H1 (cell line): ENCODE results near the gene UBE3A. TPM values are rescaled to one million over a fixed set of nuclear protein-coding genes. Genes with fewer than 3 reads are reported as not detected.

Experiments used
- SAP30 ChIP-seq: fragments of 300-600 bp; sonication (generic); IDR thresholded peaks from 2 replicates; pipeline ENCODE4 v1.7.1; 2012; ENCODE audit warnings: low read length, moderate library complexity, mild to moderate bottlenecking, inconsistent platforms; ENCODE audit not compliant: insufficient read depth, insufficient replicate concordance
- polyA plus RNA-seq, 7 experiments: library from polyadenylated mRNA; depleted of rRNA in 3 of 7; stranded (reverse) in 5 of 7; unstranded in 2 of 7; fragments of >200 nt in 5 of 7; fragments of 200-250 nt in 2 of 7; gene quantifications; 1 replicate in 5 of 7; 2 replicates in 1 of 7; 4 replicates in 1 of 7; pipeline versions ENCODE4 v1.2.1 to v1.2.3, GENCODE V29; 2011 to 2013; ENCODE audit warnings: missing spikeins in 2 of 7, mixed read lengths in 2 of 7
- total RNA-seq: library from RNA; stranded (reverse); fragmentation: NEBNext Ultra II Directional; extraction: Animal tissue kit (Norgen Biotek cat#: 25700); gene quantifications from 2 replicates; pipeline ENCODE4 v1.2.1, GENCODE V29; 2021

Gene UBE3A
- total and polyA plus RNA-seq, 2 of the 8 experiments (the other 6 are each of a cell fraction or from before 2014, with no cell fraction given) = 13.8 to 110 TPM

- no peak for TF ChIP-seq SAP30
These were observed 2.1 kb downstream of the UBE3A start (continued) for GRCh38 chr15:25436707-25437106.
